Stimulated activated CD4-positive, alpha-beta T cell treated with anti-CD3 and anti-CD28 coated beads, TNF-alpha, amount 100 ng/mL, for 48 hours (primary cell): ENCODE data around the gene LGALS1.
"Not testable (repeated sequence)": the region's sequence is repeated elsewhere in the genome, so short reads cannot be mapped to it uniquely, and the experiment has no call there.

Experiments
- DNase-seq, 3 donors: peaks; one replicate each; pipeline ENCODE4 v3.0.0-alpha.2; 2020; ENCODE audit warnings: low read depth in 3 of 3

LGALS1 gene

GRCh38 chr22:37639070-37639760, 36.2 kb upstream of the LGALS1 start, which contains the start of gene SH3BP1:
Gene SH3BP1 (plus strand): TSS chr22:37639669. CDS start chr22:37639788, 119 bp downstream.
- no peak for DNase-seq

DNA sequence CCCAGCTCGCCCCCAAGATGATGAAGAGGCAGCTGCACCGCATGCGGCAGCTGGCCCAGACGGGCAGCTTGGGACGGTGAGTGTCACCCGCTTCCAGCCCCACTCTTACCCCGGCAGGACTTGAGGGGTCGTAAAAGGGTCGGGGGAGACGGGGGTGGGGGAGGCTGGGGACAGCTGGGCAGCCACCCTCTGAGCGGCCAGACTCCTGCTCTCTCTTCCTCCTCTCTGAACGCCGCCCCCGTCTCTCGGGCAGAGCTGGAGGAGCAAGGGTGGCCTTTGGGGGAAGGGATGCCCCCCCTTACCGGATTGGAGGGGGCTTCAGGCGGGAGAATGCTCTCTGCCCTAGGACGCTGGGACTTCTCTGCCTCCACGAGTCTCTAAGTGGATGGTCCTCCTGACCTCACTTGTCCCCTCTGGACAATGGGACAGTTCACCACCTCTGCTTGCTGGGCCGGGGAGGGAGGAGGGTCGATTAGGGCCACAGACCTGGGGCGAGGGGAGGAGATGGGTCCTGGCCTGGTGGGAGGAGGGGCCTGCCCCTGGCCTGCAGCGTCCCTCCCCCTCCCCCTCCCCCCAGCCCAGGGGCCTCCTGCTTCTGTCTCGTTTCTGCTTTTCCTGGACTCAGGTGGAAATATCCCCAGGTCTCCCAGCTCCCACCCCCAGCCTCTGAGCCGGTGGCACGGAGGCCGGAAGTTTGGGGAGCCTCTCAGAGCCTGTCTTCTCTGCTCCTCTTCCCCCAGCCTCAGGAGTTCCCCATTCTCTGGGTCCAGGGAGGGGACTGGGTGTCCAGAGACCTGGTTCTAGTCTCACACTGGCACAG, 35.5 kb upstream of the LGALS1 start:
- no peak for DNase-seq

DNA sequence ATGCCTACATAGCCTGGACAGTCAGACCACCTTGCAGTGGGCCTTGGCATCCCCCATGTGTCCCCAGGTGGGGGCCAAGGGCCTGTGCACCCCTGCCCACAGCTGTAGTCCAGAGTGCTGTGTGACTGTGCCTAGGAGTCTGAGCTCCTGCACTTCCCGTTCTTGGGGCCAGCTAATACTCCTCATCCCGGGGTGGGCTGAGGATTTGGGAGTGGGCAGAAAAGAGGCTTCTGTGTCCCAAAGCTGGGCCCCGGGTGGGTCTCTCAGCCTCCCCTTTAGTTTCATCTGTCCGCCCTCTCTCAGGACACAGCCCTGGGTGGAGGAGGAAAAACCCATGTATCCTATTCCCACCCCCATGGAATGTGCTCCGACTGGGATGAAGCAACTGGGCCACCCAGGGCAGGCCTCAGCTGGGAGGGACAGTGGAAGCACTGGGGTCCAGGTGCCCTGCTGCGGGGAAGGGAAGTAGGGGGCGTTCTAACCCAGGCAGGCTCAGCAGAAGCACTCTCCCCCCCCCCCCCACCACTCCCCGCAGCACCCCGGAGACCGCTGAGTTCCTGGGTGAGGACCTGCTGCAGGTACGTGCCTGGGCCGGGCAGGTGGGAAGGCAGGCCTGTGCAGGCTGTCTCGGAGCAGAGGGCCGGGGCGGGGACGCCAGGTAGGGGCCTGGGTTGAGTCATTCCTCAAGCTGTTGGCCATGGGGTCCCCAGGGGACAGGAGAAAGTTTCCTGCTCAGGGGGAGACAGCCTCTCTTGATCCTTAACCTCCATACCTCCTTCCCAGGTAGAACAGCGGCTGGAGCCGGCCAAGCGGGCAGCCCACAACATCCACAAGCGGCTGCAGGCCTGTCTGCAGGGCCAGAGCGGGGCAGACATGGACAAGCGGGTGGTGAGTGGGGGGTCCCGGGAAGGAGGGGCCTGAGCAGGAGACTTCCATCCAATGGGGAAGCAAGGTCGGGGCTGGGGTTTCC, 34.6 kb upstream of the LGALS1 start:
- DNase-seq = no peak

- DNase-seq = no peak
Observed at GRCh38 chr22:37641561-37641949, 33.9 kb upstream of the LGALS1 start.

DNA sequence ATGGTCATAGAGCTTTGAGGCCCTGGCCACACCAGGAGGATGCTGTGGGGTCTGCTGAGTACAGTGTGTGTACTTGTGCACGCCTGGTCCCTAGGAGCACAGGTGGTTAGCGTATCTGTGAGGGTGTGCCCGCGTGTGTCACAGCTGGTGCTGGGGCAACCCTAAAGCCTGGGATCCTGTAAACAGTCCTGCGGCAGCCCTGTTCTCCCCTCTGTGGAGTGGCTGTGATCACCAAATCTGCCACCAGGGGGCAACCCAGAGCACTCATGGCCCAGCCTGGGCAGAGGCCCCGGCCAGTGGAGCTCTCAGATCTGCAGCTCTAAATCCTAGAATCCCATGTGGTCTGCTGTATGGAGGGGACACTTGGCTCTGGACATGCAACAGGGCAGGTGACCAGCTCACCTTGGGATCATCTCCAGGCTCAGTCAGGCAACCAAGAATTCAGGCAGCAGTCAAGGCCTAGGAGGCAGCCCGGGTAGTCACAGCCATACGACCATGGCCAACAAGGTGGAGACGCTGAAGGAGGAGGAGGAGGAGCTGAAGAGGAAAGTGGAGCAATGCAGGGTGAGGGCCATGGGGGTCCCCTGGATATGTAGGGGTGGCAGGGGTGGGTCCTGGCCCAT, 32.1 kb upstream of the LGALS1 start:
- DNase-seq = peak; percentile 73 to 83 (median 83)

GRCh38 chr22:37647317-37647716, 28.1 kb upstream of the LGALS1 start:
- no peak for DNase-seq

DNA sequence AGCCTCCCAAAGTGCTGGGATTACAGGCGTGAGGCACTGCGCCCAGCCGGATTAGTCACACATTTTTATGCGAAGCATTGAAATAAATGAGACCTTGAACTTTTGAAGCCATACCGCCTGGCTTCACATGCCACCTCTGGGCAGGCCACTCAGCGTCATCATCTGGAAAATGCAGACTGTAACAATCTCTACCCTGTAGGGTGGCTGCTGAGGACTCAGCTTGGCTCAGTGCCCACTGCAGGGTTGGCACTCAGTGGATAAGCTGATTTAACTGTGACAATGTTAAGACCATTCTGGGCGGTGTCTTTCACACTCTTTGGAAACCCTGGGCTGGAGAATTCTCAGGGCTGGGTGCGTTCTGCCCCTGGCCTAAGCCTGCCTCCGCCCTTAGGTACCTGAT, 27.5 kb upstream of the LGALS1 start:
- no peak for DNase-seq

DNA sequence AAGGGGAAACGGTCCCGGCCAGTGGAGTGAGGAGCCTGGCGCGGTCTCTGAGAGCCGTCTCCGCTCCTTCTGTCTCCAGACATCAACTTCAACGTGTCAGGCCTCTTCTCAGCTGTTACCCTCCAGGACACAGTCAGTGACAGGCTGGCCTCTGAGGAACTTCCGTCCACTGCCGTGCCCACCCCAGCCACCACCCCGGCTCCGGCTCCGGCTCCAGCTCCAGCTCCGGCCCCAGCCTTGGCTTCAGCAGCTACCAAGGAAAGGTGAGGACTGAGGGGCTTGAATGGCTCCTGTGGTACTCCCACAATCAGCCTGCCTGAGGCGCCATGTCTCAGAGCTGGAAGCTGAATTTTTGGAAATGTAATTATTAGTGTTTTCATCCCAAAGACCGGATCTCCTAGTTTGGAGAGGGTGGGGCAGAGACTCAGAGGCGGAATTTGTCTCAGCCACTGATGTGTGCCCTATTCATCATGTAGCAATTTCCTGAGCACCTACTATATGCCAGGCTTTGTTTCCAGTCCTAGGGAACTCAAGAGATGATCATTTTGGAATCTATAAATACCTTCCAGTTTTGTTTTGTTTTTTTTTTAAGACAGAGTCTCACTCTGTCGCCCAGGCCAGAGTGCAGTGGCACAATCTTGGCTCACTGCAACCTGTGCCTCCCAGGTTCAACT, 24.8 kb upstream of the LGALS1 start:
- DNase-seq = no peak

GRCh38 chr22:37654563-37655251, 20.7 kb upstream of the LGALS1 start:
- DNase-seq = no peak

GRCh38 chr22:37655252-37655563, 20.2 kb upstream of the LGALS1 start:
- DNase-seq = no peak

- not testable (repeated sequence) for DNase-seq
Observed at GRCh38 chr22:37656583-37656982, 18.9 kb upstream of the LGALS1 start.

- no peak for DNase-seq
Observed at GRCh38 chr22:37657590-37658132, 17.8 kb upstream of the LGALS1 start.

DNA sequence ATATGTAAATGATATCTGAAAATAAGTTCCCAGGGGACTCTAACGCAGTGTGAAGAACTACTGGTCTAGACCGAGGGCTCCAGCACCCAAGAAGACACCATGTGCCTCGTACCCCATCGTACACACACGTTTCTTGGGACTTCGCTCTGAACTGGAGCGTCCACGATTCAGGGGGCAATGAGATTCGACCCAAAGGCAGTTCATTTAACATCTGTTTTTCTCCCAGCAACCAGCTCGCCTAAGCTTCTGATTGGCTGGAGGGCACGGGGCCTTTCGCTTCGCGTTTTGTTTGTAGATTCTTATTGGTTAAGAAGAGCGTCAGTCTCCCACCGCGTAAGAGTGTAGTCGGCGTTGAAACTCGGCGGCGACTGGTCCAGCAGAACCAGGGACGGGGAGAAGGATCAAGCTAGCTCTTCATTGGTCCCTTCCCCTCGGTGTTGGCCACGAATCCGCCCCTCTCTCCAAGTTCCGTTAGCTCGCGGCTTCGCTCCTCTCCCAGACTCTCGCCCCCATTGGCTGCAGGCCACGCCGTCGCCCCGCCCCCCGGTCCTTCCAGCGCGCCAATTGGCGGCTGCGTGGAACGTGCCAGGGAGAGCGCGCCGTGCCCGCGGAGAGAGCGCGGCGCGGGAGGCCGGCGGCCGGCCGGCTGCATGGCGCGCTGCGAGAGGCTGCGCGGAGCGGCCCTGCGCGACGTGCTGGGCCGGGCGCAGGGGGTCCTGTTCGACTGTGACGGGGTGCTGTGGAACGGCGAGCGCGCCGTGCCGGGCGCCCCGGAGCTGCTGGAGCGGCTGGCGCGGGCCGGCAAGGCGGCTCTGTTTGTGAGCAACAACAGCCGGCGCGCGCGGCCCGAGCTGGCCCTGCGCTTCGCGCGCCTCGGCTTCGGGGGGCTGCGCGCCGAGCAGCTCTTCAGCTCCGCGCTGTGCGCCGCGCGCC, 17.0 kb upstream of the LGALS1 start, which contains the start of gene PDXP:
Gene PDXP (plus strand): TSS at position 591 of the 933 bp plus-strand sequence. CDS start 60 bp downstream, at position 651.
- peak; percentile 97 to 98 (median 98) for DNase-seq

GRCh38 chr22:37659066-37659896, 16.2 kb upstream of the LGALS1 start:
- DNase-seq = no peak

DNA sequence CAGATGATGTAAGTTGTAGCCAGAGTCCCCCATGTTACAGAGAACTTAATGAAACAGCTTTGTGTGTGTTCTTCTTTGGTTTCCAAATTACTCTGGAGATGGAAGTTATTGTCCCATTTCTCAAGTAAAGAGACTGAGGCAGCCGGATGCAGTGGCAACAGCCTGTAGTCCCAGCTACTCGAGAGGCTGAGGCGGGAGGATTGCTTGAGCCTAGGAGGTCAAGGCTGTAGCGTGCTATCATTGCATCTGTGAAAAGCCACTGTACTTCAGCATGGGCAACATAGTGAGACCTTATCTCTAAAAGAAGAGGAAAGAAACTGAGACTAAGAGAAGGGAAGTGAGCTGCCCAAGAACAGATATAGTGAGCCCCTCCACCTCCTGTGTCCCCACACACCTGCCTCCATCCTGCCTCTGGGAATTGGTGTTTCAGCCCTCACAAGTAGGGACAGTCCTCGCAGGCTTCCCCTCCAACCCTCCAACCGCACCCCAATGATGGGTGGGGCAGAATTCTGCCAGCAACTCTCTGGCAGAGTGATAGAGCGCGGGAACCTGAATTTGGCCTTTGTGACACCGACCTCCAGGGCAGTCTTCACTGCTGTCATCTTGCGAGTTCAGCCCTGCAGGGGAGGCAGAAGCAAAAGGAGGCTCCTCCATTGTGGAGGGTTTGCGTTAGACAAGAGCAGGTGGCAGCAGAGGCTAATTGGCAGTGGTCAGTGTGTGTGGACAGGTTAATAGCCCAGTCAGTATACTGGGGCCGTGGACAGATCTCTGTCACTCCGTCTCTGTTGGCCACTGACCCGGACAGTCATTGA, 15.3 kb upstream of the LGALS1 start:
- no peak for DNase-seq

DNA sequence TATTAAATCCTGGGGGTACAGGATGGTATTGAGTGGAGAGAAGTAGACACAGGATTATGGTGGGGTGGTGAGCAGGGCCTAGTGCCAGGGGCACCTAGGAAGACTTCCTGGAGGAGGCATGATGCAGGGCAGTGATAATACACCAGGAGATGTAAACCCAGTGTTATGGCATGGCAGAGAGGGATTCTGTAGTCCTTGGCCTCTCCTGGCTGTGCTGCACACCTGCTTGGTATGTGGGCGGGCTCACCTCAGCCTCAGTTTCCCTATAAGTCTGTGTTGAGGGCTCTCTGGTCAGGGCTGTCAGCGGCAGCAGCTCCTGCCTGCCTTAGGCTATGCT, 14.8 kb upstream of the LGALS1 start:
- DNase-seq = no peak
